ENCODE results near the gene GPC5.

DNA sequence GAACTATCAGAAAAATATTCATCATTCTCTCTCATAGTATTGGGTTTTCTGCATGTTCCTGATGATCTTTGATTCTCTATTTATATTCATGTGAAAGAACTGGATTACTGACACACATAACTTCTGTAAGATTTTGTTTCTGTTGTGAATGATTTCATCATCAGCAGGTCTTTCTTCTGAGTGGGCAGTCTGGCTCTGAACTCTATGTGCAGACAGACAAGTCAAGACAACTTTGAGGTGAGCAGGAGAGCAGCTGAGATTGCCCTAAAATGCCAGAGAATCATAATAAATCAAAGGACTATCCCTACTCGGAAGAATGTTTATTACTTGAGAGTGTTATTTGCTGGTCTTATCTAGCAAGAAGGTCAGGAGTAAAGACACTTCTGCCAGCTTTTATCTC lies 1176.1 kb downstream of the GPC5 start:
- no peak for TF ChIP-seq YY1 (IDR thresholded peaks at IDR 0.05; ENCODE audit: insufficient read depth, insufficient read length)
- no peak for TF ChIP-seq ZNF274 (IDR thresholded peaks at IDR 0.05; ENCODE audit: low read depth, low read length)
- TF ChIP-seq SUZ12 (IDR thresholded peaks at IDR 0.05; ENCODE audit: extremely low read depth, insufficient read depth, insufficient read length): no peak
